NCI-H187 (cell line): ENCODE measurements around the gene SYNGR1.
"Not testable (repeated sequence)": the region's sequence is repeated elsewhere in the genome, so short reads cannot be mapped to it uniquely, and the experiment has no call there.

Source experiments
- DNase-seq, 2 experiments: peaks; one replicate each; lab custom pipeline; 2025; lab: John Stamatoyannopoulos, UW

The SYNGR1 gene

DNA sequence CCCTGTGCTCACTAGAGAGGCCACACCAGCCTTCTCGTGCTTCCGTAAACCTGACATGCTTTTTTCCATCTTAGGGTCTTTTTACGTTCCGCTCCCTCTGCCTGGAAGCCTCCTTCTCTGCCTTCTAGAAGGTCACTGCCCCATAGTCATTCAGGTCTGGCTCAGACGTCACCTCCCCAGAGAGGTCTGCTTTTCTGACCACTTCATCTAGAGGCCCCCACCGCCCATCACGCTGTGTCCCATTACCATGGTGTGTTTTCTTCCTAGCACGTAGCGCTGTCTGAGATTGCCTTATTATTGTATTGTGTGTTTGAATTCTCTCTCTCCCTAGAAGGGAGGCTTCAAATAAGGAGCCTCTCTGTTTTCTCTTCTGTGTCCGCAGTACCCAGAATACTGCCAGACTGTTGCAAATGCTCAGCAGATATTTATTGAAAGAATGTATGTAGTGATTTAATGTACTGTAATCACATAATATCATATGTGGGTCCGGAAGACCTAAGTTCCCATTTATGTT is 59.8 kb downstream of the SYNGR1 start:
- DNase-seq, result no peak

GRCh38 chr22:39410264-39410663 is 60.5 kb downstream of the SYNGR1 start:
- DNase-seq, result no peak

DNA sequence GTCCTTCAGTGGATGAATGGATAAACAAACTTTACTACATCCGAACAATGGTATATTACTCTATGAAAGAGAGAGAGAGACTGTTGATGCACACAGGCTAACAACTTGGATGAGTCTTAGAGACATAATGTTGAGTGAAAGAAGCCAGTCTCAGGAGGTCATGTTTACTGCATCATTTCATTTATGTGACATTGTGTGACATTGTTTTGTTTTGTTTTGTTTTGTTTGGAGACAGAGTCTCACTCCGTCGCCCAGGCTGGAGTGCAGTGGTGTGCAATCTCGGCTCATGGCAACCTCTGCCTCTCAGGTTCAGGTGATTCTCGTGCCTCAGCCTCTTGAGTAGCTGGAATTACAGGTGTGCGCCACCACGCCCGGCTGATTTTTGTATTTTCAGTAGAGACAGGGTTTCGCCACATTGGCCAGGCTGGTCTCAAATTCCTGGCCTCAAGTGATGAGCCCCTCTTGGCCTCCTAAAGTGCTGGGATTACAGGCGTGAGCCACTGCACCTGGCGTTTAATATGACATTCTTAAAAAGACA is 62.1 kb downstream of the SYNGR1 start:
- not testable (repeated sequence) for DNase-seq

DNA sequence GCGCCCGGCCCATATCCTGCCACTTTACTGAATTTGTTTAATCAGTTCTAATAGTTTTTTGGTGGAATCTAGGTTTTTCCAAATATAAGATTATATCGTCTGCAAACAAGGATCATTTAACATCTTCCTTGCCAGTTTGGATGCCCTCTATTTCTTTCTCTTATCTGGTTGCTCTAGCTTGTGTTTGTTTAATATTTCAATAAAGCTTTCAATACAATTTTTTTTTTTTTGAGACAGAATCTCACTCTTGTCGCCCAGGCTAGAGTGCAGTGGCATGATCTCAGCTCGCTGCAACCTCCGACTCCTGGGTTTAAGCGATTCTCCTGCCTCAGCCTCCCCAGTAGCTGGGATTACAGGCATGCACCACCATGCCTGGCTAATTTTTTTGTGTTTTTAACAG is 63.4 kb downstream of the SYNGR1 start:
- not testable (repeated sequence) for DNase-seq

DNA sequence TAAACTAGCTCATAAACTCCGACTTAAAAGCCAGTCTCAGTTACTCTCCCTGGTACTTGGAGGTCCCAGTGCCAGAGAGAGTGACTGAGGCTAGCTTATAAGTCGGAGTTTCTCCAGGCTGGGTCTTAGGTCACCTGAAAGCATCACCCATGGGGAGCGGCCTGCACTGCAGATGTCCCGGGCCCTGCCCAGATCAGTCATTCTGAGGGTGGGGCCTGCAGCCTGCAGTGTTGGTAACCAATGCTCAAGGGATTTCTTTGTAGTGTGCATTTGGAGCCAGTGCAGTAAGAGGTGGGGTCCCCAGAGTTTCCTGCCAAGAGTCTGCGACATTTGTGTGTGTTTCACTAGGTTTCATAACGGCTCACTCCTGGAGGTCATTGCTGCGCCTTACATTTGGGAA is 64.6 kb downstream of the SYNGR1 start:
- no peak for DNase-seq

GRCh38 chr22:39414886-39415285 is 65.1 kb downstream of the SYNGR1 start:
- no peak for DNase-seq

GRCh38 chr22:39415506-39415905 is 65.7 kb downstream of the SYNGR1 start:
- no peak for DNase-seq

DNA sequence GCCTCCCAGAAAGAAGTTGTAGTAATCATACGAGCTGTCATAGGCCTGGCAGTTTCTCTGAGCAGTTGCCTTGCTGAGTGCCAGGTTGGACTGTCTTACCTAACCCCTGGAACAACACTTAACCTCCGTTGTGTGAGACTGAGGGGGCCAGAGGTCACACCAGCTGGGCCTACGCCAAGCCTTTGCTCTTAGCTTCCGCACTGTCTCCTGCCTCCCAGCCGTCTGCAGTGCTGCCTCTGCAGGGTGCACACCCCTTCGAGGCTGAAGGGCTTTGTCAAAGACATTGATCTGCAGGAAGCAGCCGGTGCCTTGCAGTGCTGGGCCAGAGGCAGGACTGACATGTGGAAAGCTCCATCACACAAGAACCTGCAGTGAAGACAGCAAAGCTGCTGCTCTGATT is 66.5 kb downstream of the SYNGR1 start:
- DNase-seq, result no peak

DNA sequence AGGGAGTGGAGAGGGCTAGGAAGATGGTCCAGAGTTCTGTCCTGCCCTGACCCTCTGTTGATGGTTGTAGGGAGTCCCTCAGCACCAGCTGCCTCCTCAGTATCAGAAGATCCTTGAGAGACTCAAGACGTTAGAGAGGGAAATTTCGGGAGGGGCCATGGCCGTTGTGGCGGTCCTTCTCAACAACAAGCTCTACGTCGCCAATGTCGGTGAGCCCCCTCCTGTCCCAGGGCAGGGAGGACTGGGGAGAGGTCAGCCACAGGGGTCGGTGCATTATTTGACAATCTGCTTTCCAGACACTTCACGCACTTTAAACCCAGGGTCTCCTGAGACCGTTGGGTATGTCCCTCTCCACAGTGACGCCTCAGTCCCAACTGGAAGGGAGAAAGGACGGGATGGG is 67.8 kb downstream of the SYNGR1 start:
- no peak for DNase-seq

GRCh38 chr22:39418696-39419095 is 68.9 kb downstream of the SYNGR1 start:
- no peak for DNase-seq

DNA sequence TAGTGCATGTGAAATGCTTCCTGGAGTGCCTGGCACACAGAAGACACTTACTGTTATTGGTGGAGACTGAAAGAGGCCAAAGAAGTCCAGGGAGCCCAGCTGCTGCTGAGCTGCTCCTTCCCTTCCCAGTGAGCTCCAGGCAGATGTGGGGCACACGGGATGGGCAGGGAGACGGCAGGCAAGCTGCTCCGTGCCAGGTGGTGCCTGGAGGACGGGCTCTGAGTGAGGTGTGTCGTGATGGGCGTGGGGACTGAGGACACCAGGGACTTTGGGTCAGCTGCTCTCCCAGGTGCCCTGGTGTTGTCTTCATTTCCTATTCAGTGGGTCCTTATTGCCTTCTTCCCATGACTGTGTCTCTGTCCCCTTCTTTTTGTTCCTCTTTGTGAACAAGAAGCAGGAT is 69.3 kb downstream of the SYNGR1 start:
- no peak for DNase-seq

DNA sequence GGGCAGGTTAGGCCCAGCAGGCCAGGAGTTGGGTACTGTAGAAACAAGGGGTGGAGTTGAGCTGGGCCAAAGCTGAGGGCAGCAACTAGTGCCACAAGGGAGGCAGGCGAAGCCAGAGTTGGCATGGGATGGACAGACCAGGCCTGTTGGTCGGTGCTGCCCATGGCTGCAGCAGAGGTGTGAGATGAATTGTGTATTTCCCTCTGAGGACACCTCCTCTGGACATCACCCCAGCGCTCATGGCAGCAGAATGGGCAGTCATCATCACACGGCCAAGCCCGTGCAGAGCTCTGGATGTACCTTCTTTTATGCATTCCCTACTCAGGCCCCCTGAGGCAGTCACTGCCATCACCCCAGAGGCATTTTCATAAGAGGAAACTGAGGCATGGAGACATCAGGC is 70.1 kb downstream of the SYNGR1 start:
- no peak for DNase-seq

DNA sequence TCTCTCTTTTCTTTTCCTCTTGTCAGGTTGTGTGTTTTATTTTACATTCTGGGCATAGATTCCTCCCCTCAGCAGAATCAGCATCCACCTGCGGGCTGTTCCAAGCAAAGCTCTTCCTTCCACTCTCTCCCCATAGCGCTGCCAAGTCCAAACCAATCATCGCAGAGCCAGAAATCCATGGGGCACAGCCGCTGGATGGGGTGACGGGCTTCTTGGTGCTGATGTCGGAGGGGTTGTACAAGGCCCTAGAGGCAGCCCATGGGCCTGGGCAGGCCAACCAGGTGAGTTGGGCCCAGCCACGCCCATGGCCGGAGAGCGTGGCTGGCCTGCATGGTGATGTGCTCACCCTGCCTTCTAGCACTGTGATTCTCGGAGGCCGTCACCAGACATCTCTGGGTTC is 71.9 kb downstream of the SYNGR1 start:
- DNase-seq, result no peak

- no peak for DNase-seq
These were observed 72.3 kb downstream of the SYNGR1 start for GRCh38 chr22:39422101-39422500.

- DNase-seq, result no peak
These were observed 72.9 kb downstream of the SYNGR1 start for GRCh38 chr22:39422721-39423120.

DNA sequence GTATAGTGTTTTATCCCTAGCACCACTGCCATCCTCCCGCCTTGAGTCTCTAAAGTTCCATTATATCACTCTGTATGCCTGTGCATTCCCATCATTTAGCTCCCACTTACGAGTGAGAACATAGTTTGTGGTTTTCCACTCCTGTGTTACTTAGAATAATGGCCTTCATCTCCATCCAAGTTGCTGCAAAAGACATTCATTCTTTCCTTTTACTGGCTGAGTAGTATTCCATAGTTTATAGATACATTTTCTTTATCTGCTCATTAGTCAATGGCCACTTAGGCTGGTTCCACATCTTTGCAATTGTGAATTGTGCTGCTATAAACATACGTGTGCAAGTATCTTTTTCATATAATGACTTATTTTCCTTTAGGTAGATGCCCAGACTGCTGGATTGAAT is 74.2 kb downstream of the SYNGR1 start:
- DNase-seq, result no peak

DNA sequence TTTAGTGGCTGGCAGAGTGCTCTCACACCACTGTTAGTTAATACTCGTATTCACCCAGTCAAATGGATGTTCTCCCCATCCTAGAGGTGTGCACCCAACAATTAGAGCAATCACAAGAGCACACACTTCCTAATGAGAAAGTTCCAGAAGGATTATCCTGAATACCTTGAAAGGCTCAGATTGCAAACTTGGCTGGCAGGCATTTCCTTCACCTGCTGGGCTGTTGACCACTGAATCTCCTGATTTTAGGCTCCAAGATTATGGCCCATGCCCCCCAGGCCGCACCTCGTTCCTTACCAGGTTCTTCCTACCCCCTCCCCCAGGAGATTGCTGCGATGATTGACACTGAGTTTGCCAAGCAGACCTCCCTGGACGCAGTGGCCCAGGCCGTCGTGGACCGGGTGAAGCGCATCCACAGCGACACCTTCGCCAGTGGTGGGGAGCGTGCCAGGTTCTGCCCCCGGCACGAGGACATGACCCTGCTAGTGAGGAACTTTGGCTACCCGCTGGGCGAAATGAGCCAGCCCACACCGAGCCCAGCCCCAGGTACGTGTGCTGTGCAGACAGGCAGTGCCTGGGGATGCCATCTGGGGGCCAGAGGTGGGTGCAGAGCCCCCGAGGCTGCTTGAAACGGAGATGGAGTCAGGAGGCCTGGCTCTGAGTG is 76.7 kb downstream of the SYNGR1 start:
- no peak for DNase-seq

GRCh38 chr22:39427751-39428596 is 78.2 kb downstream of the SYNGR1 start:
- DNase-seq, result no peak

DNA sequence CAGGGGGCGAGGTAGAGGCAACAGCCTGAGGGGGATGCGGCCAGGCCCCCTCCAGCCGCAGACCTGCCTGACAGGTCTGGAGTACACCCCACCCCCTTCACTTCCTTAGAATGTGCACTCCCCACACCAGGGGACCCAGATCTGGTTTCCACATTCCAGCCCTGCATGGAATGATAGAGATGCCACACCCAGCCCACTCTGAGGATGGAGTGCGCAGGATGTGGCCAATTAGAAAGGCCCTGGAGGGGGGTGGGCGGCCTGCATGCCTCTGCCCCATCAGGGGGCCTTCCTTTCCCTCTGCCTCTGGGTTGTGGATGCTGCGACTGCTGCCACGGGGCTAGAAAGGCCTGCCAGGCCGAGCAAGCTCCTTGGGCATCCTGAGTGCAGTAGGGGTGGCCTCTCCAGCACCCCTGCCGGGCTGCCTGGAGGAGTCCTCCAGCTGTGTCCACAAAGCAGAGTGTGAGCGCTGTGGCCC is 78.8 kb downstream of the SYNGR1 start:
- no peak for DNase-seq

DNA sequence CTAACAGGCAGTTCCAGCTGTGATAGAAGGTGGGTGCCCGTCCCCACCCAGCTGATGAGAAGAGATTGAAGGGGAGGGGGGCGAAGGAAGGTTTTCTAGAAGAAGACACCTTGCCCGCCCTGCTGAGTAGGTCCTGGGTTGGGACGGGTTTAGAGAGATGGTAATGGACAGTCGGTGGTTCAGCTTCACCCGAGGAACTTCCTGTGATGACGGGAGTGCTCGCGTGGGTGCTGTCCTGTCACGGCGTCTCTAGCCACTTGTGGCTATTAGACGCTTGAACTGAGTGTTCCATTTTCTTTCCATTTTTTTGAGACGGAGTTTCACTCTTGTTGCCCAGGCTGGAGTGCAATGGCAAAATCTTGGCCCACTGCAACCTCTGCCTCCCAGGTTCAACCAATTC is 79.4 kb downstream of the SYNGR1 start:
- DNase-seq, result no peak

DNA sequence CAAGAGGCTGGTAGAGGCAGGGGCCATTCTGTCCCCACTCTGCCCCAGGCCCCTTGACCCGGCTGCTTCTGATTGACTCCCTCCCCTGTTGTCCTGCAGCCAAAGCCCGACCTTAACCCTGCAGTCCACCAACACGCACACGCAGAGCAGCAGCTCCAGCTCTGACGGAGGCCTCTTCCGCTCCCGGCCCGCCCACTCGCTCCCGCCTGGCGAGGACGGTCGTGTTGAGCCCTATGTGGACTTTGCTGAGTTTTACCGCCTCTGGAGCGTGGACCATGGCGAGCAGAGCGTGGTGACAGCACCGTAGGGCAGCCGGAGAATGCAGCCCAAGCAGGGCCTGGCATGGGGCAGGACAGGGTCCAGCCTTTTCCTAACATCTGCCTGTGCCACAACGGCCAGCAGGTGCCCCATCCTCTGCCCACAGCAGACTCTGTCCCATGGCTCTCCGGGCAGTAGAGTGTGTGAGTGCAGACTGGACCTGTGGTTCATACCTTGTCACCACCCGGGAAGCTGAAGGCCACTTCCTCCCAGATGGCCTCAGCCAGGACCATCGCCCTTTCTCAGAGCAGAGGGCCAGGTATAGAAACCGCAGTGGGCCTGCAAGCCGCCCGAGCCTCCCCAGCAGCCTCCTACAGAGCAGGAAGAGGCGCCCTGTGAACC is 80.3 kb downstream of the SYNGR1 start:
- DNase-seq, result no peak

DNA sequence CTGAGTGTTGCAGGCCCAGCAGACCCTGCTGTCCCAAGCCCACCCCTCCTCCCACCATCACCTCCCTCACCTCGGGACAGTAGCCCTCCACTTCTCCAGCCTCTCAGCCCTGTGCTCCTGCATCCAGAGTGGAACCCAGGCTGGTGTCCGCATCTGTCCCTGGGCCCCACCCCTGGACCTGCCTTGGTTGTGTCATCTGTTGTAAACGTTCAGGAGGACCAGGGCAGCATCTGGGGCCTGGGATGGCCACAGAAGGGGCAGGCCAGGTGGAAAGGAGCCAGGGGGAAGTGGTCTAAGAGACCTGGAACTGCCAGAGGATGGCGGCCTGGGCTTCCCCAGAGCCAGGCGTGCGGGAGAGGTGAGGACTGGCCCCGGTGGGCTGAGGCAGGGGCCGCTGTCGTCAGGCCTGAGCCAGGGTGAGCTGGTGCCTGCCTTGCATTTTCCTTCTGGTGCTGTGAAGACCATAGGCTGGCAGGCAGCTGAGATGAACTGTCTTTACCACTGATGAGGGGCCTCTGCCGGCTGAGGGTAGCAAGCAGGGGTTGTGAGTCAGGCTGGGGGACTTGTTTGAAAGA is 80.9 kb downstream of the SYNGR1 start:
- no peak for DNase-seq
